IPS-NIHi7 (cell line): Measurements from ENCODE around the gene ZNF717.
"Not testable (repeated sequence)": the region's sequence is repeated elsewhere in the genome, so short reads cannot be mapped to it uniquely, and the experiment has no call there.

Experiments used
- DNase-seq: peaks from one replicate; pipeline ENCODE4 v3.0.0; 2012; ENCODE audit warnings: mixed read lengths; ENCODE audit errors: extremely low spot score

Gene ZNF717

GRCh38 chr3:75785081-75785755 is at the start of gene ZNF717:
TSS of gene ZNF717 (minus strand) at chr3:75785549. CDS start at chr3:75783362, 2,187 bp downstream.
- DNase-seq, result peak; percentile 22

DNA sequence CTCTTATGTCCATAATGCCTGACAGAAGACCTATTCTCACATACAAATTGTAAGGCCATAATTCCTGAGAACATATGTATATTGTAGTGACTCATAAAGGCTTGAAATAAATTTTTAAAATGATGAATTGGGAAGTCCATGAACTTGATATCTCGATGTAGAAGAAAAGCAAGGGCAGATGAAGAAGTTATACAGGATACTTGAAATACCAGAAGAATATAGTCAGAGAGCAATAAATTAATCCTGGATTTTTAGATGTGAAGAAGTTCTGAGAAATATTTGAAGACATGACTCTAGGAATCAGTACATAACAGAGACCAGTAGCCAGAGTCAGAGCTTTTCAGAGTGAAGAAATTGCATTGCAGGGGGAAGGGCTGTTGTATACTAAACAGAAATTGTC is 45.7 kb upstream of the ZNF717 start:
- not testable (repeated sequence) for DNase-seq

DNA sequence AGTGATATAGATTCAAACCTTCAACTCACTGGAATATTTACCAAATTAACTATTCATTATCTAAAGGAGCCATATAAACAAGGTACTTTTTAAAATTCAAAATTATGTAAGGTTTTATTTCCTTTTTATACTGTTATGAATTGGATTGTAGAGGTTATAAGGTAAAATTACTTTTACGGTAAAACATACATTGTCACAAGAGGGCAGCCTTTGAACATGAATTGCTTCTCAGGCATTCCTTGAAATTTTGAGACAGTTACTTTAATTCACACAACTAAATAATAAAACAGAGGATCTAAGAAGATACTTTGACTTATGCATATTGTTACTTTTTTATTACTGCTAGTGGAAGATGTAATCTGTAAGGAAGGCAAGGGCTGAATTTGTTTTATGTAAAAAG is 32.7 kb upstream of the ZNF717 start:
- not testable (repeated sequence) for DNase-seq

- DNase-seq, result not testable (repeated sequence)
These were observed 31.2 kb upstream of the ZNF717 start for GRCh38 chr3:75816287-75817180.

- no peak for DNase-seq
These were observed 29.4 kb upstream of the ZNF717 start for GRCh38 chr3:75814797-75815196.

- no peak for DNase-seq
These were observed 2.8 kb downstream of the ZNF717 start for GRCh38 chr3:75782506-75782905.

DNA sequence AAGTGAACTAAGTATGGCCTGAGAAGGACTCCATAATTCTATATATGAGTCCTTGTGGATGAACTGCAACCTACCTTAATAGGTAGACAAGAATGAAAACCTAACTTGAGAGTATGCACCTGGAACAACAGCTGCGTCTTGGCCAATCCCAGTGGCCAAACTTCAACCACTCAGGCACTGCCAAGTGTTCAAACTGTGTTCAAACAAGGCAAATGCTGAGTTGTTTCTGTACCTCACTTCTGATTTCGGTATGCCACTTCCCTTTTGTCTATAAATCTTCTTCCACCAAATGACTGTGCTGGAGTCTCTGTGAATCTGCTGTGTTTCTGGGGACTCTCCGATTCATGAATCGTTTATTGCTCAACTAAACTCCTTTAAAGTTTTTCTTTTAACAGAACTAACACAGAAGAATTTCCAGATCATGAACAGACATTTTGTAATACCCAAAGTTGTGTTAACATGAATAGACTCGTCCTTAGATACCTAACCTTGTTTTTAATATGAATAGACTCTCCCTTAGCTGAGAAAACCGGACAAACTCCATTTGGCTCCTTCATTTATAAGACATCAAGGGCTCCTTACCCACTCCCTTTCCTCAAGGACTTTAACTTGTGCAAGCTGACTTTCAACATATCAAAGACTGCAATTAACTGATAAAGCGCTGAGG is 4.1 kb downstream of the ZNF717 start:
- no peak for DNase-seq

GRCh38 chr3:75777742-75778141 is 7.6 kb downstream of the ZNF717 start:
- not testable (repeated sequence) for DNase-seq

- not testable (repeated sequence) for DNase-seq
These were observed 13.7 kb downstream of the ZNF717 start for GRCh38 chr3:75771631-75772030.

- DNase-seq, result no peak
These were observed 16.9 kb downstream of the ZNF717 start for GRCh38 chr3:75768303-75769017.

- DNase-seq, result no peak
These were observed 47.4 kb downstream of the ZNF717 start for GRCh38 chr3:75737831-75738493.

GRCh38 chr3:75727985-75728384 is 57.4 kb downstream of the ZNF717 start:
- no peak for DNase-seq

- DNase-seq, result no peak
These were observed 93.3 kb downstream of the ZNF717 start for GRCh38 chr3:75692061-75692460.

GRCh38 chr3:75687323-75687722 is 98.0 kb downstream of the ZNF717 start:
- no peak for DNase-seq
